ENCODE data around the gene GPR55.

Gene GPR55

GRCh38 chr2:230934231-230935129, 9.4 kb upstream of the GPR55 start:
- DNase-seq (ENCODE audit: low read depth in 2 of 2) = no peak

- DNase-seq (ENCODE audit: low read depth in 2 of 2) = no peak
Observed at GRCh38 chr2:230933521-230934180, 8.6 kb upstream of the GPR55 start.

- DNase-seq (ENCODE audit: low read depth in 2 of 2) = no peak
Observed at GRCh38 chr2:230932556-230933511, 7.8 kb upstream of the GPR55 start.

GRCh38 chr2:230931556-230932231, 6.7 kb upstream of the GPR55 start:
- no peak for DNase-seq (ENCODE audit: low read depth in 2 of 2)

GRCh38 chr2:230930928-230931555, 6.0 kb upstream of the GPR55 start:
- no peak for DNase-seq (ENCODE audit: low read depth in 2 of 2)

- DNase-seq (ENCODE audit: low read depth in 2 of 2) = no peak
Observed at GRCh38 chr2:230930149-230930780, 5.2 kb upstream of the GPR55 start.

GRCh38 chr2:230929381-230930148, 4.5 kb upstream of the GPR55 start:
- no peak for DNase-seq (ENCODE audit: low read depth in 2 of 2)

GRCh38 chr2:230928701-230929380, 3.8 kb upstream of the GPR55 start:
- no peak for DNase-seq (ENCODE audit: low read depth in 2 of 2)

- no peak for DNase-seq (ENCODE audit: low read depth in 2 of 2)
Observed at GRCh38 chr2:230927711-230928341, 2.8 kb upstream of the GPR55 start.

GRCh38 chr2:230925879-230926765, 1.1 kb upstream of the GPR55 start:
- no peak for DNase-seq (ENCODE audit: low read depth in 2 of 2)

- DNase-seq (ENCODE audit: low read depth in 2 of 2) = no peak
Observed at GRCh38 chr2:230925443-230925878, 419 bp upstream of the GPR55 start.

GRCh38 chr2:230924092-230924469, 961 bp downstream of the GPR55 start:
- no peak for DNase-seq (ENCODE audit: low read depth in 2 of 2)

- no peak for DNase-seq (ENCODE audit: low read depth in 2 of 2)
Observed at GRCh38 chr2:230922951-230923717, 1.9 kb downstream of the GPR55 start.

GRCh38 chr2:230921806-230922595, 3.0 kb downstream of the GPR55 start:
- DNase-seq (ENCODE audit: low read depth in 2 of 2) = no peak

GRCh38 chr2:230920167-230920566, 4.9 kb downstream of the GPR55 start:
- no peak for DNase-seq (ENCODE audit: low read depth in 2 of 2)

- no peak for DNase-seq (ENCODE audit: low read depth in 2 of 2)
Observed at GRCh38 chr2:230919681-230920080, 5.4 kb downstream of the GPR55 start.

Measured in stimulated activated CD8-positive, alpha-beta memory T cell treated with anti-CD3 and anti-CD28 coated beads, Interleukin-7, amount 100 ng/mL, for 1 hour (primary cell).